ENCODE data around the gene KBTBD12.
"Not testable (repeated sequence)": the region's sequence is repeated elsewhere in the genome, so short reads cannot be mapped to it uniquely, and the experiment has no call there.

The KBTBD12 gene

GRCh38 chr3:127905556-127905955, 9.5 kb upstream of the KBTBD12 start:
- H3K27ac ChIP-seq = no peak overlapping the region
- TF ChIP-seq CTCF (conservative IDR thresholded peaks at IDR 0.05) (no peak), ZFX (IDR thresholded peaks at IDR 0.05) (no peak)

GRCh38 chr3:127906653-127907052, 8.4 kb upstream of the KBTBD12 start:
- not testable (repeated sequence) for H3K27ac ChIP-seq

GRCh38 chr3:127908202-127908601, 6.8 kb upstream of the KBTBD12 start:
- no peak overlapping the region for H3K27ac ChIP-seq
- TF ChIP-seq CTCF (conservative IDR thresholded peaks at IDR 0.05) = no peak
- no peak for TF ChIP-seq ZFX (IDR thresholded peaks at IDR 0.05)

GRCh38 chr3:127908951-127909350, 6.1 kb upstream of the KBTBD12 start:
- TF ChIP-seq ZFX (IDR thresholded peaks at IDR 0.05) = no peak
- no peak for TF ChIP-seq CTCF (conservative IDR thresholded peaks at IDR 0.05)
- H3K27ac ChIP-seq = no peak overlapping the region

GRCh38 chr3:127909646-127910045, 5.4 kb upstream of the KBTBD12 start:
- no peak for TF ChIP-seq CTCF (conservative IDR thresholded peaks at IDR 0.05)
- TF ChIP-seq ZFX (IDR thresholded peaks at IDR 0.05) = no peak
- no peak overlapping the region for H3K27ac ChIP-seq

GRCh38 chr3:127911421-127911931, 3.6 kb upstream of the KBTBD12 start:
- no peak overlapping the region for H3K27ac ChIP-seq
- TF ChIP-seq CTCF (conservative IDR thresholded peaks at IDR 0.05) = no peak
- TF ChIP-seq ZFX (IDR thresholded peaks at IDR 0.05) = no peak

GRCh38 chr3:127913841-127914240, 1.2 kb upstream of the KBTBD12 start:
- H3K27ac ChIP-seq = not testable (repeated sequence)

- TF ChIP-seq ZFX (IDR thresholded peaks at IDR 0.05) = no peak
- no peak for TF ChIP-seq CTCF (conservative IDR thresholded peaks at IDR 0.05)
These were observed 448 bp upstream of the KBTBD12 start for GRCh38 chr3:127914584-127914983.

More at GRCh38 chr3:127914584-127914983, 448 bp upstream of the KBTBD12 start:
- H3K27ac ChIP-seq = no peak overlapping the region
